DMS153 treated with DMSO at 0.1 percent for 48 hours (cell line): ENCODE results near the gene TAS1R1.
"Not testable (repeated sequence)": the region's sequence is repeated elsewhere in the genome, so short reads cannot be mapped to it uniquely, and the experiment has no call there.

ENCODE experiments used
- DNase-seq: peaks from one replicate; lab custom pipeline; 2025; ENCODE audit not compliant: unreplicated experiment; lab: John Stamatoyannopoulos, UW

The TAS1R1 gene

DNA sequence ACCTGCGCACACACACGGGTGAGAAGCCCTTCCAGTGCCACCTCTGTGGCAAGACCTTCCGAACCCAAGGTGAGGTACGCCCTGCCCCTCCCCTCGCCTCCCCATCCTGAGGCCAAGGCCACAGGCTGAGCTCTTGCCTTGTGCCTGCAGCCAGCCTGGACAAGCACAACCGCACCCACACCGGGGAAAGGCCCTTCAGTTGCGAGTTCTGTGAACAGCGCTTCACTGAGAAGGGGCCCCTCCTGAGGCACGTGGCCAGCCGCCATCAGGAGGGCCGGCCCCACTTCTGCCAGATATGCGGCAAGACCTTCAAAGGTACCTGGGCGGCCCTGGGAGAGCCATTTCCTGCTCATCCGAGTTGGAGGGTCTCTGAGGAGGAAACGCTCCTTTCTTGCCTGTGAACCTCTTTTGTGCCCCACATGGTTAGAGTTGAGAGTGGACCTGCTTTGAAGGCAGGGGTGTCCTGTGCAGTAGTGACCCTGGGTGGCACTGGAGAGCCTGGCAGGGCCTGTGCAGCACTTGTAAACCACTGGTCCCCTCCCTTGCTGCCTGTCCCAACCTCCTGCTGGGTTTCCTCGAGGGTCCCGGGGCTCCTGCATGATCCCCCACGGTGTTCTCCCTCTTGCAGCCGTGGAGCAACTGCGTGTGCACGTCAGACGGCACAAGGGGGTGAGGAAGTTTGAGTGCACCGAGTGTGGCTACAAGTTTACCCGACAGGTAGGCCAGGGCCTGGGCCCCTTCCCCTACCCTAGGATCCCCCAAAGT is 33.2 kb downstream of the TAS1R1 start:
- no peak for DNase-seq

DNA sequence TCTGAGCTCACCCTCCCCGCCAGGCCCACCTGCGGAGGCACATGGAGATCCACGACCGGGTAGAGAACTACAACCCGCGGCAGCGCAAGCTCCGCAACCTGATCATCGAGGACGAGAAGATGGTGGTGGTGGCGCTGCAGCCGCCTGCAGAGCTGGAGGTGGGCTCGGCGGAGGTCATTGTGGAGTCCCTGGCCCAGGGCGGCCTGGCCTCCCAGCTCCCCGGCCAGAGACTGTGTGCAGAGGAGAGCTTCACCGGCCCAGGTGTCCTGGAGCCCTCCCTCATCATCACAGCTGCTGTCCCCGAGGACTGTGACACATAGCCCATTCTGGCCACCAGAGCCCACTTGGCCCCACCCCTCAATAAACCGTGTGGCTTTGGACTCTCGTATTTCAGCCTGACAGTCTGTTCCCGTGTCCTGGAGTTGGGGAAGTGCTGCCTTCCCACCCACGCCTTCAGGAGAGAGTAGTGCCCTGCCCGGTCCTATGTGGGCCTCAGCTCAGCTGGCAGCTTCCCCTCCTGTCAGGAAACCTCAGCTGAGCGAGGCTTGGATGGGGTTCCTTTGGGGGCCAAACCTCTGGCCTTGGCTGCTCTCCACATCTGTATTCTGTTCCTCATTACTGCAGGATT is 33.9 kb downstream of the TAS1R1 start:
- DNase-seq, result no peak

DNA sequence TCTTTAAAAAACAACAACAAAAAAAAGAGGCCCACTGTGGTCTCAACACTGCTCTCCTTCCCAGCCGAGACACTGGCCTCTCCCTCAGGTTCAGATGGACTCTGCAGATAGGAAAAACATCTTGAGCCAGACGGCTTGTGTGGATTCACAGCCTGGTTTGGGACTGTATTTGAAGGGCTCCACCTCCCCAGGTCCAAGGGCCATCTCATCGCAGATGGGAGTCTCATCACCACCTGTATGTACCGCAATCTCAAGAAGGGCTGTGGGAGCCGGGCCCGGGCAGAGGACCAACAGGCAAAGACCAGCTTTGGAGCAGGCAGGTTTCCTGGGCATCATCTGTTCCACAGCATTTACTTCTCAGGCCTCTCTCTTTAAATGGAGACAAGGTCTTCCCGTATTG is 34.9 kb downstream of the TAS1R1 start:
- no peak for DNase-seq

DNA sequence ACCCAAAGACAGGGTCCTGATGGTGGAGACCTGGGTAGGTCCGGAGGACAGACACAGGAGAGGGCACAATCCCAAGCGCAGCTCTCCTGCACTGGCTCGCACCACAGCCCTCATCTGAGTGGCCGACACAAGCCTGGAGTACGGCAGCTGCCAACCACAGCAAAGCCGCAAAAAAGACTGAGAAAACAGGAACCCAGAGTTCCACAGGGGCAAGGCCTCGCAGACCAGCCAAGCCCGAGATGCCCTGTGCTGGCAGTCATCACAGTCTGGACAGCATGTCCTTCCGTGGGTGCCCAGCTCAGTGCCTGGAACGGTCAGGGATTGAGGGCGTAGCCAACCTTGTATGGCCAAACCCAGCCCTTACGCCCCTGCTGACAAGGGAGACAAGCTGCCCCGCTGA is 36.1 kb downstream of the TAS1R1 start:
- no peak for DNase-seq

DNA sequence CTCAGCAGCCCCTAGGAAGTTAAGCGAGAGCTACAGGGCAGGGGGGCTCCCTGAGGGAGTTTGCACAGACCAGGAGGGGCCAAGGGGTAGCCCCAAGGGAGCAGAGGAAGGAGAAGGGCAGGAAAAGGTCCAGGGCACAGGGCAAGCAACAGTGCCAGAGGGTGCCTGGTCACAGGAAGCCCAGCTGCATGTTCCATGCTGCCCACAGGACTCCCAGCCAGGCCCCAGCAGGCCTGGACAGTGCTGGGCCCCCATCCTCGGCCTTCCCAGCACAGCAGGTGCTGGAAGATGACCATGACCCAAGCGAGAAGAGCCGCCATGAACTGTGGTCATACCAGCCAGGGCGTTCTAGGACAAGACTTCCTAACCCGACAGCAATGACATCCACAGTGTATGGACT is 36.5 kb downstream of the TAS1R1 start:
- no peak for DNase-seq

DNA sequence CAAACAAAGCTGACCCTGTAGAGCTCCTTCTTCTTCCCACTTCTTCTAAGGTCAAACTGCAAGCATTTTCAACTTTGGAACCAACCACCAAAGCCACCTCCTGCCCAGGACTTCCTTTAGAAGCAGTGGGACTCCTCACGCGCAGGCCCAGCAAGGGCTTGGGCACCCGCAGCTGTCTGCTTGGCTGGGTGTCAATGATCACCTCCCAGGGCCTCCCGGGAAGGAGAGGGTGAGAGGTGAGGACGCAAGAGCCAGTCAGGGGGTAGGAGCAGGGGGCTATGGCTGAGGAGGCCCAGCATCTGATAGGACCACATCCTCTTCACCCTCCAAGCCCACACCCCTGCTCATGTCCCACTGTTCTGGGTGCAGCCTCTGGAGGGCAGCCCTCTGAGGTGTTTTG is 37.3 kb downstream of the TAS1R1 start:
- DNase-seq, result no peak

DNA sequence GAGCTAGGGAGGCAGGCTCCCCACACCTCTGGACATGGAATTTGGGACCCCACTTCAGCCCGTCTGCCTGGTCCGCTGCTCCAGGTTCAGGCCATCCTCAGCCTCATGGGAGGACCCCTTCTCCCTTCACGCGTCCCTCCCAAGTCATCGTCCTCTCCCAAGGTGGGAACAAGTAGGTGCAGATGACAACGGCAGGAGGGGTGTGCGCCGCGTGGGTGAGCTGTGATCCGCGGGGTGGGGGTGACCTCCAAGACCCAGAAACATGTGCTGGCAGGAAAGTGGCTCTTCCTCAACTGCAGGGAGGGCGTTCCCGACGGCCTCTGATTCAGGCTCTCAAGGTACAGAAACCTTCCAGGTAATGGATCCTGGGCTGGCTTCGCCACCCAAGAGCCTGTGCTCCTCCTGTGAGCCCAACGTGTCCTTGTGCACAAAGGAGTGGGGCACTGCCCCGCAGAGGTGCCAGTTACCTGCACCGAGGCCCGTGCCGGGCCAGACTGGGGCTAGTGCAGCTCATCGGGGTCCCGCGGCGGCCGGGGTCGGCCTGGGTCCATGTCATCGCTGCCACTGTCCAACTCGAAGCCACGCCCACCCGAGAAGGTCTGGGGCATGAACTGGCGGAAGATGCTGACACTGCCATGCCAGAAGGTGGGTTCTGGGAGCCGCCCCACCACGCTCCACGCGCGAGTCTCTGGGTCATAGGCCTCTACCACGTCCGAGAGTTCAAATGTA is 37.9 kb downstream of the TAS1R1 start:
- DNase-seq, result no peak

DNA sequence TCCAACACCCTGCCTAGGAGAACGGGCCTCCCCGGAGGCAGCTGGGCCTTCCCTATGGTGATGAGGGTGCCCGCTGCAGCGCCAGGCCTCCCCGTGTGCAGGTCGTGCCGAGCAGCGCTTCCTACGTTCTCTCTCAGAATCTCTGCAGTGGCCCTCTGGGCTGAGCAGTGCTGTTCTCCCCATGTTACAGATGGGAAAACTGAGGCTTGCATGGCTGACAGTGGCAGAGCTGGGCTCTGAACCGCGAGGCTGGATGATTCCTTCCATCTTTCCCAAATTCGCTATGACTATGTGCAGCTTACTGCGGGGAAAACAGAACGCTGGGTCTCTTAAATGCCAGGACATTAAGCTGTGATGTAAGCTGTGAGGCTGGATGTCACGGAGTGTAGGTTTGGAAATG is 38.7 kb downstream of the TAS1R1 start:
- DNase-seq, result no peak

DNA sequence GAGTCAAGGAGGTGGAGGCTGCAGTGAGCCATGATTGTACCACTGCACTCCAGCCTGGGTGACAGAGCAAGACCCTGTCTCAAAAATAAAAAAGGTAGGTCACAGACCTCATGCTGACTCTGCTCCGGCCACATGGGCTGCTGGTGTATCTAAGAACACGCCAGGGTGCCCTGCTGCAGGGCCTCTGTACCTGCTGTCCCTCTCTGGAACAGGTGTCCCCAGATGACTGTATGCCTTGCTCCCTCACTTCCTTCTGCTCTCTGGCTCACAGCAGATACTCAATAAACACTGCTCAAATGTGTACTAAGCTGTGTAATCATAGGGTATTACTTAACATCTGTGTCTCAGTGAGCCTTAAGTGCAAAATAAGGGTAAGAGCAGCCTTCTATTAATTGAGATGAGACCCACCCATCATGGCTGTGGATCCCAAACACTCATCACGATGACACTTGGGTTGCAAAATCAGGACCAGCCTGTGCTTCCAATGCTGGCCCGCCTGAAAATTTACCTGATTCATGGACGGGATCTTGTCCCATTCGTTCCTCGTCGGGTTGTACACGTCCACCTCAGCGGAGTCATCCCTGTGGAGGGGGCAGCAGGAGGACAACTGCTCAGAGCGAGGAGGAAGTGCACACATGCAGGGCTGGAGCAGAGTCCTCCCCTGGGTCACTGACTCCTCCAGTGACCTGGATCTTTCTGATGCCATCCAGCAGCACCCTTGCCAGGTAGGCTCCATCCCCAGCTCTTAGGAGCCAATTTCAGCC is 40.1 kb downstream of the TAS1R1 start:
- DNase-seq, result no peak

DNA sequence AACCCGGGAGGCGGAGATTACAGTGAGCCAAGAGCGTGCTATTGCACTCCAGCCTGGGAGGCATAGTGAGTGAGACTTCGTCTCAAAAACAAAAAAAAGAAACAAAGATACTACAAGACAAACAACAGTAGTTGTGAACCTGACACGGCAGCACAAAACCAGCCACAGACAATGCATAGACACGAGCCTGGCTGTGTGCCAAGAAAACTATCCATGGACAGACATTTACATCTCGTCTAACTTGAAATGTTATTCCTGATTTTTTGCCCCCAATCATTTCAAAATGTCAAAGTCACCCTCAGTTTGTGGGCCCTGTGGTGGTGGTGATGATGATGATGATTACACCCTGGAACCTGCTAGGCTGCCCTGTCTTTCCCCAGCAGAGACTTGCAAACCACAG is 41.2 kb downstream of the TAS1R1 start:
- no peak for DNase-seq

DNA sequence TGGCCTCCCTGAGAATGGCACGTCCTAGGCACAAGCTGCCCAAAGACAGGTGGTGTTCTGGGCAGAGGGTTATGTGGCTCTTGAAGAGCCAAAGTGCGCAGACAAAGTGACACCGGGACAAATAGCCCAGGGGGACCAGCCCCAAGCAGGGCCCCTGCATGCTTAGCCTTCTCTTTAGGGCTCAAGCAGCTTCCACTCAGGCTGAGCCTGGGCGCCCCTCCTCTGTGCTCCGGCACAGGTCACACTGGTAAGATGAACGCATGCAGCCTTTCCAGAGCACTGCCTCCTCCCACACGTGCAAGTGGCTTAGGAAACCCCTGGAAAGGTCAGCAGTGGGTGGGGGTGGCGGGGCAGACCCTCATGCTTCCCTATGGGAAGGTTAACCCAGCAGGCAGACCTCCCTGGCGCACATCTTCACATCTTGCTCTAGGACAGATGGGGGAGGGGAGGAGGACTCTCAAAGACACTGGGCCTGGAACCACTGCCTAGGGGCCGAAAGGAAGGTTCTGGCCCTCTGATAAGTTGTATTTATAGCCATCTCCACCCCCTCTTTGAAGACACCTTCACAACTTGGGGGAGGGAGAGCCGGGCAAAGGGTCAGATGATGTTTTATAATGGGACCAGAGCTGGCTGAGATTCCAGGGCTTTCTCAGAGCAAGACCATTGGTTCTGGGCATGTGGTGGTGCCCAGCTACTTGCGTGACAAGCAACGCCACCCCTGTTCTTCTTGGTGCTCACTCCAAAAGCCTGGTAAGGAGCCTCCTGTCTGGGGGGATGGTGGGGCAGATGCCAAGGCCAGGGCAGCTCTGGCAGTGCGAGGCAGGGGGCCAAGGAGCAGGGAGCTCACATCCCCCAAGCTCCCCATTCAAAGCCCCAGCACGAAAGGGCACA is 42.0 kb downstream of the TAS1R1 start:
- DNase-seq, result no peak

DNA sequence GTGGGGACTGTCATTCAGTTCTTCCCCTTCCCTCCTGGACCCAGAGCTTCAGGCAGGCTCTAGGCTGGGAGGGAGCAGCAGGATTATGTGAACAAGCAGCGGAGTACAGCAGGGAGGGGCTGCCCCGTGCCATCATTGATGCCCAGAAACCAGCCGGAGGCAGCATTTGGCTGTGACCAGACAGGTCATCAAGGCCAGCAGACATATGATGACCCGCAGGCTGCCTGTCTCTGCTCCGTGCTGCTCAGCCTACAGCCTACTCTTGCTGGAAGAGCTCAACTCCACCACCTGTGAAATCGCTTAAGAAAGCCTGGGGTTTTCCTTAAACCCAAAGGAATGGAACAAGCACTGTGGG is 42.6 kb downstream of the TAS1R1 start:
- DNase-seq, result no peak

DNA sequence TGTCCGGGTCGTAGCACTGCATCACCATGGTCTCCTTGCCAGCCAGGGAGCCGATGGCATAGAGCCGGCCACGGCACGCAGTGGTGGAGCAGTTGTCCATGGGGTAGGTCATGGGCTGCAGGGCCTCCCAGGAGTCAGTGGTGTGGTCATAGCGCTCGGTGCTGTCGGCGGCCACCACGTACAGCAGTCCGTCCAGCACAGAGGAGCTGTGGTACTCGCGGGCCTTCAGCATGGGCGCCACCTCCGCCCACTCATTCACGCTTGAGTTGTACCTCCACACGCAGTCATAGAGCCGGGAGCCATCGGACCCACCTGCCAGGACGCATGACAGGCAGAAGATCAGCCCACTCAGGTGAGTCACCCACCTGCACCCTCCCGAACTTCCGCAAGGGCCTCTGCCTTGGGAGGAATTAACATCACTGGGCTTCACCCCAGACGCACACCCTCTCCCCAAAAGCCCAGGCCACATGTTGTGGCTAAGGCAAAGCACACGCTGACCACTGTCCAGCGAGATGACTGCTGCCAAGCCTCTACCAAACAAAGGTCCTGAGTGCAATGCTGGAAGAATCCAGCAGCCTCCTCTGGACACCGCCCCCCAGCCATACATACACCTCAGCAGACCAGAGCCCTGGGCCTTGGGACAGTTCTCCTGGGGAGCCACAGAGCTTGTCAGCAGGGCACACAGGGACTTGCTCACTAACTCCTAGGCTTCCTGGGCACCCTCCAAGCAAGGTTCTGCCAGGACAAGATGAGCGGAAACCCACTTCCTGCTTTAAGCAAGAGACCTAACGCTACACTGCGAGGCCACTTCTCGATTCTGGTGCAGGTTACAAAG is 44.3 kb downstream of the TAS1R1 start:
- DNase-seq, result no peak

DNA sequence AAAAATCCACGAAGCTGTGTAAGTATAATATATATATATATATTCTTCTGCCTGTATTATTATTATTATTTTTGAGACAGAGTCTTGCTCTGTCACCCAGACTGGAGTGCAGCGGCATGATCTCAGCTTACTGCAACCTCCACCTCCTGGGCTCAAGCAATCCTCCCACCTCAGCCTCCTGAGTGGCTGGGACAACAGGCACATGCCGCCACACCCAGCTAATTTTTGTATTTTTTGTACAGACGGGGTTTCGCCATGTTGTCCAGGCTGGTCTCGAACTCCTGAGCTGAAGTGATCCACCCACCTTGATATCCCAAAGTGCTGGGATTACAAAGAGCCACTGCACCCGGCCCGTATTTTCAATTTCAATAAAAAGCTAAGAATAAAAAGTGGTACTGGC is 44.9 kb downstream of the TAS1R1 start:
- not testable (repeated sequence) for DNase-seq

DNA sequence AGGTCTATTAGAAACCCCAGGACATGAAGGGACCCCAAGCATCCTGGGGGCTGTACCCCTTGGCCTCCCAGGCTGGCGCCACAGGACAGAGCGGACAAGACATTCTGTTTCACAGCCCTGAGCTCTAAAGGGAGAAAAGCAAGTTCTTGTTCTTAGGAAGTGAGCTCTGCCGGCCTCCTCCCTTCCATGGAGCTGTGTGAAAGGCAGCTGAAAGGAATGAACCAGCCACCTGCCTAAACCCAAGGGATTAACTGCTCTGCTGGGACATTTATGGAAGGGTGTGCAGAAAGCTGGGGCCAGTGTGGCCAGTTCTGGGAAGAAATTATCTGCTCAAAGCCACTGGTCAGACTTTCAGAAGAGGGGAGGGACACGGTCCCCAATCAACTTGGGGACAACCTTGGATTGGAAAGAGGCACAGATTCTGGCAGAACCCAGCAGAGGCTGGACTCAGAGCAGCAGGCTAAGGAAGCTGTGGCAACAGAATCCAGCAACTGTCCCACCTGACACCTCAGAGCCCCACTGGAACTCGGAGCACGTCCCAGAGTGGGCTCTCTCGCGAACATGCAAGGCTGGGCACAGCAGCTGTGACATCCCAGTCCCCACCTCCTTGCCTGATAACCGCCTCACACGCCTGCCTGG is 45.4 kb downstream of the TAS1R1 start:
- no peak for DNase-seq

DNA sequence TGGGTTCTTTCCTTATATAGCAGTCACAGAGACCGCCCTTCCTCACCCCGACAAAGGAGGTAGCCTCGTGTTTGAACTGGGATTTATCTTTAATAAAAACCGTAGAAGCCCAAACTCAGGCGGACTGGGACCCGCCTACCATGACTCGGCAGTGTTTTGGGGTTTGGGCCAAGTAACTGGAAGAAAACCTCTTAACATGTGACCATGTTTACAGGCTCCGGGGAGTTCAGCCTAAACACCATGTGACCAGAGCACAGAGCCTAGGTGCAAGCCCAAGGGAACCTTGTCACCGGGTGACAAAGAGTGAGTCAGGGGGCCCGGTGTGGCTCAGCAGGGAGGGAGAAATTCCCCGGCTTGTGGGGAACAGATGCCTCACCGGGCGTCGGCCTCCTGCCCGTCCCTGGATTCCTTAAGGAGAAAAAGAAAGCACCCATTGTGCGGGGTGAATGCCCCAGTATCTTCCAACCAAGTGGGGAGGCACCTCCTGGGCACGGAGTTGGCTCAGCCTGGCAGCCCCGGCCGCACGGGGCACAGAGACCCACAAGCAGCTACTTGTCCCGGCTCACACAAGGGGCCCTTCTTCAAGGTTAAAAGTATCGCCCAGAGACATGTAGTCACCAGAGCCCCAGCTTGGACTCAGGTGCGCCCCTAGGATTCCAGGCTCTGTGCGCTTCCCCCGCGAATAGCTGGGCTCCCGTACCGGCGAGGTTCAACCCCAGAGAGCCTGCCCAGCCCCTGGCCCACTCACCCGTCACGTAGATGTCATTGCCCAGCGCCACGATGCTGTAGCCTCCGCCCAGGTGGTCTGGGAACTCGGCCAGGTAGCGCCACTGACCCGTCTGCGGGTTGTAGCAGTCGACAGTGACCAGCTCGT is 46.2 kb downstream of the TAS1R1 start:
- no peak for DNase-seq

DNA sequence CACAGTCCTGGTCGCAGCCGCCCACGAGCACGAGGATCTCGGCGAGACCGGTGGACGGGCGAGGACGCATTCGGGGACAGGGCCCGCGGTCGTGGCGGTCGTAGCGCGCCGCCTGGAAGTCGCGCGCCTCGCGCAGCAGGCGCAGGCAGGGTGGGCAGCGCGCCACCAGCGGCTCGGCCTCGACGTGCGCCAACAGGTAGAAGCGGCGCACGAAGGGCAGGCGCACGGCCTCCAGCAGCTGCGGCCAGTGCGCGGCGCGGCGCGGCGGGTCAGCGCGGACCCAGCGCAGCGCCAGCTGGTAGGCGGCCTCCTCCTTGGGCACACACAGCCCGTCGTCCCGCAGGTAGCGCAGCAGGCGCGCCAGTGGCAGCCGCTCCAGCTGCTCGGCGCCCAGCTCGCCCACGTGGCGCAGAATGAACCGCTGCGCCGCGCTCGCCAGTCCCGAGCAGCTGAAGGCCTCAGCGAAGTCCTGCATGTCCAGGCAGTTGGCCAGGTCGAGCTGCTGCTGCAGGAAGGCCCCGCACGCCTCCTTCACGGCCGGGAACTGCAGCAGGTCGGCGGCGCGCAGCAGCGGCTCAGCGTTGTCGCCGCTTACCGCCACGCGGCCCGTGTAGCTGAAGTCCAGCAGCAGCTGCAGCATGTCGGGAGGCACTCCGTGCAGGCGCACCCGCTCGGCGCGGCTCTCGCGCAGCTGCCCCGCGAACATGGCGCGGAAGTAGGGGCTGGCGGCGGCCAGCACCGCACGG is 47.0 kb downstream of the TAS1R1 start:
- no peak for DNase-seq
